Measurements from ENCODE around the gene BTBD9.

- no peak for TF ChIP-seq CTCF (IDR thresholded peaks at IDR 0.05)
- TF ChIP-seq POLR2A (IDR thresholded peaks at IDR 0.05) = no peak
These were observed 194.4 kb downstream of the BTBD9 start for GRCh38 chr6:38445336-38445735.
